GM18505 (cell line): ENCODE data around the gene PLPP2.

Source experiments
- ATAC-seq: cut with Tn5 transposase; IDR thresholded peaks from one replicate; pipeline ENCODE4 v1.9.1; 2021; ENCODE audit not compliant: unreplicated experiment
- POLR2A ChIP-seq: IDR thresholded peaks from 4 replicates; pipeline ENCODE4 v1.6.1; 2011; ENCODE audit warnings: borderline replicate concordance; ENCODE audit not compliant: insufficient read depth, insufficient read length; ENCODE audit errors: extremely low read depth

Gene PLPP2

DNA sequence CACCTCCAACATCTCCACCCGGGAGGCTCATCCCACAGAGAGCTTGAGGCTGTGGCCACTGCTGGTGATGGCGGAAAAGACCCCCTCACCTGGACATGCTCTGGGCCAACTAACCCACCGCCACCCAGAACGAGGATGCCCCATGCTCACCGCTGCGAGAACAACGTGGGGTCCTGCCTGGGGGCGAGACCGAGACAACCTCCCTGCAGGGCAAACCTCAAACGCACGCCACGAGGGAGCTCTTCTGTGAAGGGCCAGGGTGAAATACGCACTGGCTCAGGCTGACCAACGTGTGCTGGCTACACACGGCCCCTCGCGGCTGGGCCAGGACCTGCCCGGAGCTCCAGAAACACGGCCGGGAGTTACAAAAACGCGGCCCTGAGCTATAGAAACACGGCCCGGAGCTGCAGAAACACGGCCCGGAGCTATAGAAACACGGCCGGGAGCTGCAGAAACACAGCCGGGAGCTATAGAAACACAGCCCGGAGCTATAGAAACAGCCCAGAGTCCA lies 19.0 kb upstream of the PLPP2 start:
- no peak for ATAC-seq
- no peak for TF ChIP-seq POLR2A

DNA sequence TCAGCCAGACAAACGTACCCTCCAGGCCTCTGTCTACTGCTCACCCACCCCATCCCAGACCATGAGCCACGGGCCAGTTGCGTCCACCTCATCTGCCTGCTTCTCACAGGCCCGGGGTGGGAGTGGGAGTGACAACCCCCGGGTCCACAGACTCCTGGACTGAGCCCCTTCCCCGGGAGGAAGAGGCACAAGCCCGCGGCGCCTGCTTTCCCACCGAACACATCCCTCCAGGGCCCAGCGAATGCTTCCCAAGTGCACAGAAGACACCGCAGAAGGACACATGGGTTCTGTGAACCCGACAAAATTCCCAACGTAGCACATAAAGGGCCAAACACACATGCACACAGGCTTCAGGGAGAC lies 18.0 kb upstream of the PLPP2 start:
- ATAC-seq: no peak

DNA sequence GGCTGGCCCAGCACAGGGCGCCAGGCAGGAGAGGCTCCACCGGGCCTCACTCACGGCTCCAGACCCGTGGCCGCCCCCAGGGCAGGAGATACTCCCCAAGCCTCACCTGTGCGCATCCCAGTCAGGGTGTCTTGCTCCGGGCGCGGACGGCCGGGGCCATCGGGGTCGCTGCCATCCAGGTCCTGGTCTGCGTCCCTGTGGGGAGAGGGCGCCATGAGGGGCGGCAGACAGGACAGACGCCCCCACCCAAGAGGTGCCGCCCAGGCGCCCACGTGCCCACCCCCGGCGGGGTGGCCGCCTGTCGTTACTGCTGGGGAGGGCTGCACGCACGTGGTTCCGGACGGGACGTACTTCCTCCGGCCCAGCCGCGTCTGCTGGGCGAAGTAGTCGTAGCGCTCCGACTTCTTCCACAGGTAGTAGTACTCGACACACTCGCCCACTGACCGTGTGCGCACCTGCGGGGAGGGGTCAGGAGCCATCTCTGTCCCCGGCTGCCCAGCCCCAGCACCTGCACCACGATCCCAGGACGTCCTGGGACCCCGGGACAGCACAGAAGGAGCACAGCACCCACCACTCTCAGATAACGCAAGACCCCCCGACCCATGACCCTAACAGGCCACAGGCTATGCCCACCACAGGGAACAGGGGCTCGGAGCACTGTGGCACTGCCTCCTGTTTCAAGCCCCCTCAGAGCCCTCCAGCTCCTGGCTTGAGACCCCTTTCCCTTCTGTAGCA lies 17.4 kb upstream of the PLPP2 start:
- no peak for ATAC-seq
- no peak for TF ChIP-seq POLR2A

More for the DNA sequence above, 18.0 kb upstream of the PLPP2 start:
- no peak for TF ChIP-seq POLR2A

DNA sequence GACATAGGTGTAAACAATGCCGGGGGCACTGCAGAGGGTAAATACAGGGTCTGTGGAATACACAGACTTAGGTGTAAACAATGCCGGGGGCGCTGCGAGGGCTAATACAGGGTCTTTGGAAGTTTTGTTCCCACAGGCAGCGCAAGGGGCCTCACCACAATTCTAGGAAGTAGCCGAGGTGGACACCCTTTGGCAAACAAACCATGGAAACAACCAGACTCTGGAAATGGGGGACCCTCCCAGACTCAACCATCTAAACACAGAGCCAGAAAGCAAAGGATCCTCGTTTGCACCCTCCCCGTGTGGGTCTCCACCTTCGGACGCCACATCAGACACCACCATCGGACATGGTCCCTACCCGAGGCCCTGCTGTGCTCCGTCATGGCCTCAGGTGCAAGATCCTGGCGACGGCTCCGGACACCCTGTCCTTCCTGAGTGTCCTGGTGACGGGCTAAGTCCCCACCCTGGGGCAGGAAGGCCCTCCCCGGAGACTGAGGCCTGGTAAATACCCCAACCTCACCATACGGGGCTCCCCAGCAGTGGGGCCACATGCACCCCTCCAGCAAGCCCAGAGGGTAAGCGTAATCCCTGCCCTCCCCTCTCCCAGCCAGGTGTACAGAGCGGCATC lies 16.7 kb upstream of the PLPP2 start:
- no peak for ATAC-seq
- no peak for TF ChIP-seq POLR2A

DNA sequence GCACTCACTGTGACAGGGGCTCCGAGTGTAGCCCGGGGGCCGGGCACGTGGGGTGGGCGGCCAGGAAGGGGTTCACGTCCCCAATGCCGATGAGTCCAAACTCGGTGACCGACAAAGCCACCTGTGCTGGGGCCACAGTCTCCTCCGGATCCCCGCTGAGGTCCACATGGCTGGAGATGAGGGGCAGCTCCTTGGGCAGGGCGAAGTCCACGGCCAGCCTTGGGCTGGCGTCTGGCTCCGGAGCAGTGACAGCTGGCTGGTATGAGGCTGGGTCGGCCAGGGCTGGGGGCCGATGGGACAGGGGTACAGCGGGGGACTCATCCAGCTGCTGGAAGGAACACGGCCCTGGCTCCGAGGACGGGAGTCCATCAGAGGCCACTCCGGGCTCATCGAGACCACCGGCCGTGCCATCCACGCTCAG lies 15.9 kb upstream of the PLPP2 start:
- TF ChIP-seq POLR2A: no peak
- no peak for ATAC-seq

DNA sequence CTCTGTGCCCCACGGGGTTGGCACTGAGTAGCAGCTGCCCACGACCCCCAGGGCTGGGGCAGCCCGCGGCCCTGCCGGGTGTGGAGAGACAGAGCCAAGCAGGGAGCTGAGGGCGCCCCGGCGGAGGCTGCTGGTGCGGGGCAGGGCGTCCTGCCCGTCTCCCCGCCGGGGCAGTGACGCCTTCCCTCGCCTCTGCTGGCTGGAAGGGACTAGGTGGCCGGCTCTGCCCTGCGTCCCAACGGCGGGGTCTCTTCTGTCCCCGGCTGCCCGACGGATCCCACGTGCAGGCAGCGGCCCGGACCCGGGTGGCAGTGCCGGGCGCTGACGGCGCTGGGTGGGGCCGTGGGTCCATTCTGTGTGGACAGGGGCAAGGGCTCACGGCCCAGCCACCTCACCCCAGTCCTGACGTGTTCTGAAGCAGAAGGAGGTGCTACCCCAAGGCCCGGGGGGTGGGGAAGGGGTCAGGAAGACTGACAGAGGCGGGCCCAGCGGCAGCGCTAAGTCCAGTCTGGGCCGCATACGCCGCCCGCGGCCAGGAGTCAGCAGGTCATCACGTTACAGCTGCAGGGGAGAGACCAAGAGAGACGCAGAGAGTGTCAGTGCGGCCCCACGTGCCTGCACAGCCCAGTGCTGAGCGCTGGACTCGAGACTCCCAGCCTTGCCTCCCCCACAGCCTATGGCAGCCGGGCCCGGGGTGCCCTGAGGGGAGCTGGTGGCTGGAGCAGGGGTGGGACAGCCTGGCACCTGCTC lies 15.1 kb upstream of the PLPP2 start:
- TF ChIP-seq POLR2A: no peak
- no peak for ATAC-seq

DNA sequence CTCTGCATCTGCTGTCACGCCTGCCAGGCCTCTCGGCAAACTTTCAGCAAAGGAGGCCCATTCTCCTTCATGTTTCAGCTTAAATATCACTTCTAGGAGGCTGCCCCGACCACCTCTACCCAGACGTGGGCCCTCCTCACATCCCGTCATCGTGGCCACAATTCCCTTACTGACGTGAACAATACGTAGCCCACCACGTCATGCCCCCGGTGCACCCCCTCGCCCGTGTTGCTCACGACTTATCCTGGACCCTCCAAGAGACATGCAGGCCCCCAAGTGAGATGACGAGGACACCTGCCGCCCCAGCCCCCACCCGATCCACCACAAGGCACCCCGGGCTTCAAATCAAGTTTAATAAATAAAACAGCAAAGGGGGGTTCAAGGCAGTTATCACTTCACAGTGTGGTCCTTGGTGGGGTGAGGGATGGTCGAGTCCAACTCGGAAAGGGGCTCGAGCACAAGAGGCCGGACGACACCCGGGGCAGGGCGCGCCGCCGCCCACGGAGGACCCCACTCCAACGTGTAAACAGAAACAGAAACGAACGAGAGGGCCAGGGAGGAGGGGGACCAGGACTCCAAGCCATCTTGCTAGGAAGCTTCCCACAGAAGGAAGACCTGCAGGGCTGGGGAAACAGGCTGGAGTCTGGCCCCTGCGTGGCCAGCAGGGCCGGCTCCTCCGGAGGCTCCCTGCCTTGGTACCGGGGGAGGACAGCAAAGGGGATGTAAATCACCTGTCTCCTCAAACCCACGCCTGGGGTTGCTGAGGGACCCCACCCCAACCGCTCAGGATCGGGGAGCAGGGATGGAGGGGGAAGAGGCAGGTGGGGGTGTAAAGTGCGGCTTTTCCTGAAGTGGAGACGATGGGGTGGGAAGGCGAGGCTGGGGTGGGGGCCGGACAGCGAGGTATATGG lies 14.3 kb upstream of the PLPP2 start:
- no peak for ATAC-seq
- no peak for TF ChIP-seq POLR2A

DNA sequence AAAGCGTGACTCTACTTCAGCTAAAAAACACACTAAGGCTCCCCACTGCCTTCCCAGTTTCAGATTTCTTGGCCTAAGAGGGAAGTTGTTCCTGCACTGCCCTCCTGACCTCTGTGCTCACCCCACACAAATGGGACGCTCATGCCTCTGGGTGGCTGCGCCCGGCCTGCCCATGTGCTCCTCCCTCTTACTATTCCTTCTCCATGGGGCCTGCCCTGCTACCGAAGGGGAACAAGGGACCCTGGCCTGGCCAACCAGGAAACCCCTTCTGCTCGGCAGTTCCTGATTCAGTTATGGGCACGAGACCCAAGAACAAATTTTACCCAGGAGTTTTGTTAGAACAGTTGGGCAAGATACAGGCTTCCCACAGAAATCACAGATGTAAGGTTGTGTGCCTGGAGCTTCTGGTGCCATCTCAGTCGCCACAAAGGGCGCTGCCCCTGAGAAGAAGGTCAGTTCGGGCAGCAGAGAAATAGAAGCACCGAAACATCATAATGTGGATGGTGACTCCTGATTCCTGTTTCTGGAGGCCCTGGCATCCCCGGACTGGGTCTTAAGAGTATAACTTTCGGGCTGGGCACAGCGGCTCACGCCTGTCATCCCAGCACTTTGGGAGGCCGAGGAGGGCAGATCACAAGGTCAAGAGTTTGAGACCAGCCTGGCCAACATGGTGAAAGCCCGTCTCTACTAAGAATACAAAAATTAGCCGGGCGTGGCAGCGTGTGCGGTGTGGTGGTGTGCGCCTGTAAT lies 5.4 kb upstream of the PLPP2 start:
- ATAC-seq: no peak
- TF ChIP-seq POLR2A: no peak

DNA sequence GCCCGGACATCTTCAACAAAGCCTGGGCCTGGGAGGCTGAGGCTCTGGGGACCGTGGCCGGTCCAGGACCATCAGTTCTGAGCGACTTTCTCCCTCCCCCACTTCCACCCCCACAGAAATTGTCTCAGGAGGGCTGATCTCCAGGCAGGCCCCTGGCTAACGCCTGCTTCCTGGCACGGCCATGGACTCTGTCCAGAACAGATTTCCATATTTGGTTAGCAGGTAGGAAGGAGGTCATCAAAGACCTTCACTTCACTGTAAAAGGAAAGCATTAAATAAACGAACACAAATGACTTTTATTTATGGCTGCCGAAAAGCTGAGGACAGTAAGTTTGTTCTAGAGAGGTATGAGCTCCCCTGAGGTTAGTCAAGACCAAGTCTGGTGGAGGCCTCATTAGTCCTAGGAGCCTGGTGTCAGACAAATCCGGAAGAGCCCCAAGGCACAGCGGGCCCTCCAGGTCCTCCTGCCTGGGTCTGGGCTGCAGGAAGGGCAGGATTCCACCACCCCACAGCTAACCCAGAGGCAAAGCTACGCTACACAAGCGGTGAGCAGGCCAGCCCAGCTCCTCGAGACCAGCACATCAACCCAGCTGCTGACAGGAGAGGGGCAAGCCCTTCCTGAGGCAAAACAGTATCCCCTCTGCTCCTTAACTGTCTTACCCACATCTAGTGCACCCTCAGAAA lies 4.6 kb upstream of the PLPP2 start:
- no peak for ATAC-seq
- no peak for TF ChIP-seq POLR2A

DNA sequence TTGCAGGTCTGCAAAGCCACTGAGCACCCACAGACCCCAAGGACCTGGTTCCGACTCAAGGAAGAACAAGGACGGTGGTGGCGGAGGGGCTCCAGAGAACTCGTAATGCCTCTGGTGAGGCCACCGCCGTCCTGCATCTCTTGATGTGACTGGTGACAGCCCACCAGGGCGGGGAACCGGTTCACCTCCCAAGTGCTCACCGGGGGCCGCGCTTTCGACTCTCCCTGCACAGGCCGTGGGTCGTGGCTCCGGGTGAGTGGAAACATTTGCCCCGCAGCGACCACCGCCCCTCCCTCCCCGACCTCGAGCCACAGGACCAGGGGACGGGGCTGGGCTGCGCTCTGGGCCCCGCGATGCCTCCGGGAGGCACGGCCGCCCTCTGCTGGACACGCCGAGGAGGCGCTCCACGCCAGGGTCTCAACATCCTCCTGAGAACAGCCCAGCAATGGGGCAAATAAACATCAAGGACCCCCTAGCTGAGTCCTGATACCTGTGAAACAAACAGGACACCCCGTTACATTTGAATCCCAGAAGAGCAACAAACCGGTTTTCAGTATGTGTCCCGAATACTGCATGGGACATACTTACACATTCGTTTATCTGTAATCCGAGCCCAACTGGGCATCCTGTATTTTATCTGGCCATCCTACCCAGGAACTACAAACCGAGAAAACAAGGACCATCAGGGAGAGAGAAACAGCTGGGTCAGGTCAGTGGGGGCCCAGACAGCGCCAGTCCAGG lies 3.9 kb upstream of the PLPP2 start:
- ATAC-seq: no peak
- TF ChIP-seq POLR2A: no peak

DNA sequence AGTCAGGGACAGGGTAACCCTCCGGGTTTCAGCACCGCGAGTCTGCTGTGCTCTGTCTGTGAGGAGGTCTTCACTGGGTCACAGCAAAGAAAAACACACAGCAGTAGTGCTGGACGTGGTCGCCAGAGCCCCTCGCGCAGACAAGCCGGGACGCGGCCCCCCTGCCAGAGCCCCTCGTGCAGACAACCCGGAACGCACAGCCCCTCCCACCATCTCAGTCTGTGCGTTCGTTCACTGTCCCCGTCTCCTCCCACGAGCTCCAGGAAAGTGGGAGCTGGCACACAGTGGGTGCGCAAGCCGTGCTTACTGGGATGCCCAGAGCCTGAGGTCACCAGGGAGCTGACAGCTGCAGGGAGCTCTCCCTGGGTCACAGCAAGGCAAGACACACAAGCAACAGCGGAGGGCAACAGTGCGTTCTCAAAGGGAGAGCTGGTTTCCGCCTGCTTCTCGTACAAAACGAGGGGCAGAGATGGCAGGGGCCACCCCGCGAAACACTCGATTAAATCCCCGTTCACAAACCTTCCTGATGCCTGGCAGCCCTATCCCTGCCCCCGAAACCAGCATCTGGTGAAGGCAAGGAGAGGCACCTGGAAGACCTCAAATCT lies 3.2 kb upstream of the PLPP2 start:
- ATAC-seq: no peak
- TF ChIP-seq POLR2A: no peak
